ENCODE results near the gene AGER. TPM values are rescaled to one million over a fixed set of nuclear protein-coding genes. Genes with fewer than 3 reads are reported as not detected.
A peak's percentile ranks its signal among the peaks of the same experiment; 100 is the strongest.
"Not testable (repeated sequence)": the region's sequence is repeated elsewhere in the genome, so short reads cannot be mapped to it uniquely, and the experiment has no call there.

Gene AGER
- total RNA-seq, 2 experiments from 2014 or later: 24.4 to 28.0 TPM

- Mint-ChIP-seq H3K9me3 (ENCODE audit: low read depth) (no peaks in the 10 kb centered on the region), H3K27me3 (peaks cover 19% of the 10 kb centered on the region), H3K4me3 (peak within 1 kb of the TSS; percentile 16), H3K27ac (no peak within 1 kb of the TSS), H3K4me1 (peaks cover 54% of the 10 kb centered on the region), H3K36me3 (ENCODE audit: low read depth) (peaks cover 5% of the 10 kb centered on the region)
- ChIA-PET POLR2A (interaction anchor here (0.6 kb wide), 1 partner anchor 875 kb away, joined by 5 read pairs; no protein-coding TSS in a partner anchor), CTCF (interaction anchor here (1.2 to 1.4 kb wide), 5 partner anchors 21 to 93 kb away, joined by 3 to 5 read pairs (median 3); partner anchors contain the start of gene GPSM3)
- ATAC-seq (no peak), DNase-seq (no peak)
- intact Hi-C loops (cut with DNase I, micrococcal nuclease): loop anchor here in 1 of 2 experiments (10.0 kb wide), 1 partner anchor 107 kb away; no protein-coding TSS in a partner anchor
Observed at GRCh38 chr6:32151863-32152768, 31.9 kb downstream of the AGER start, which contains the start of gene PRRT1. TSS of gene PRRT1 (minus strand) at chr6:32151939. CDS start at chr6:32151827, 112 bp downstream.

DNA sequence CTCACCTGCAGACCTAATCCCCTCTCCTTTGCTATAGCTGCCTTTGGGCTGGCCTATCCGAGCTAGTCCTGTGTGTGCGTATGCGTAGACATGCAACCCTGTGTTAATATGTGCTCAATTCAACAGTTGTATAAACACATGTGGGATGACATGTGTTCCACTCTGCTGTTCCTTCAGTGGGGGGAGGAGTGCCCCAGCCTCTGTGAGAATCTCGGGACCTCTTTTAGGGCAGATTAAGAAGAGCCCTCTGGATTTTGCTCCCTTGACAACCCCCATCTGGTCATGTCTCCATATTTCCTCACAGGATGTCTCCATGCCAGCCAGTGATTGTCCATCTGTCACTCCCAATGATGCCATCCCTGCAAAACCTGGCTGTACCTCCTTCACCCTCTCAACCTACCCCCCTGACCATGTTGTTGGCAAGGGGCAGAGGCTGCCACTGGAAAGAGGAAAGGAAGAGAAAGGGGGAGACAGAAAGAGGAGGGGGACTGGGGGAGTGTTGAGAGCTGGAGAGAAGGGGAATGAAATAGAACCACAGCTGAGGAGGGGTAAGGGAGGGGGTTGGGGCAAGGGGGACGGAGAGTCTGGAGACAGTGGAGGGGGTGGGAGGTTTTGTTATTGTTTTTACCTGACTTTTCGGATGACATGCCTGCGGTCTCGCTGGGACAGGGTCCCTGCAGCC, 32.7 kb downstream of the AGER start:
- H3K36me3 Mint-ChIP-seq (ENCODE audit: low read depth): peaks cover 5% of the 10 kb centered on the region
- no peaks in the 10 kb centered on the region for H3K9me3 Mint-ChIP-seq (ENCODE audit: low read depth)
- peaks cover 19% of the 10 kb centered on the region for H3K27me3 Mint-ChIP-seq
- peak; percentile 13 for DNase-seq
- POLR2A ChIA-PET: interaction anchor here (0.6 kb wide), 1 partner anchor 876 kb away, joined by 5 read pairs; no protein-coding TSS in a partner anchor
- ATAC-seq: no peak
- intact Hi-C loops (cut with DNase I, micrococcal nuclease): loop anchor here in 1 of 2 experiments (10.0 kb wide), 1 partner anchor 107 kb away; no protein-coding TSS in a partner anchor
- peaks cover 54% of the 10 kb centered on the region for H3K4me1 Mint-ChIP-seq
- H3K27ac Mint-ChIP-seq: no peak overlapping the region
- peak overlapping the region; percentile 16 for H3K4me3 Mint-ChIP-seq
- CTCF ChIA-PET: interaction anchor here (0.6 to 1.4 kb wide), 5 partner anchors 20 to 337 kb away, joined by 3 to 5 read pairs (median 3); partner anchors contain the start of gene GPSM3

DNA sequence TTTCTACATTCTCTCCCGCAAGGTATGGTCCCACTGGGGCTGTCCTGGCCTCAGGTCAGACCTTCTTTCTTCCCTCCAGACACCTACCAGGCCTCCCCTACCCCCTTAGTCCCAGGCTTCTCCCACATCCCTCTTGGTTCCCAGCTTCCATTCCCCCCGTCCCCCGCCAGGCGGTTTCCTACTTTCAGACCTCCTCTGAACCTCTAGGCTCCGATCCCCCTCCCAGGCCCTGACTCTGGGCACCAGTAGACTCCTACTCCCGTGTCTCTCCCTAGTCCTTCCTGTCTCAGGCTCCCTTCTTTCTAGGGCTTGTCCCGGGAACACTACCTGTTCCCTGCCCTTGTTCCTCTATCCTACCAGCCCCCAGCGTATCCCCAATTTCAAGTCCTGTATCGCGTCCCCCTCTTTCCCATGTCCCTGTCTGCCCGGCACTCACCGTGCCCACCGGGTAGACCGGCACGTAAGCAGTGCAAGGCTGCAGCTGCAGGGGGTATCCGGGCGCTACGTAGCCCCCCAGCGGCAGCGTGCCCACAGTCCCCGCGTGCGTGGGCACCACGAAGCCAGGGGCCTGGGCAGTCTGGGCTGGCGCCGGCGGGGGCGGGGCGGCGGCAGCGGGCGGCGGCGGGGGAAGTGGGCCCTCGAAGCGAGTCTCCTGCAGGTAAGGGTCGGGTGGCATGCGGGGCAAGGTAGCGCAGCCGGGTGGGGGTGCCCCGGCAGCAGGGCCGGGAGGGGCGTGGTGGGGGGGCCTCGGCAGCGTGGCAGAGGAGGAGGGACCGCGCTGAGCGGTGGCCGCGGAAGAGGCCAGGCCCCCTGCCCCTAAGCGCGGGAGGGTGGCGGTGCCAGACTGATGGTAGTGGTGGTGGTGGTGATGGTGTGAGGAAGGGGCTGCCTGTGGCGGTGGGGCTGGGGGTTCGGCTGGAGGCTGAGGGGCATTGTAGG, 33.9 kb downstream of the AGER start:
- ATAC-seq (no peak), DNase-seq (no peak)
- CTCF ChIA-PET: interaction anchor here (0.5 to 1.6 kb wide), 3 partner anchors 18 to 217 kb away, joined by 3 to 6 read pairs (median 3); no protein-coding TSS in a partner anchor
- Mint-ChIP-seq H3K36me3 (ENCODE audit: low read depth) (no peaks in the 10 kb centered on the region), H3K9me3 (ENCODE audit: low read depth) (no peaks in the 10 kb centered on the region), H3K4me1 (peaks cover 49% of the 10 kb centered on the region), H3K4me3 (no peak overlapping the region), H3K27ac (no peak overlapping the region), H3K27me3 (peaks cover 19% of the 10 kb centered on the region)
- POLR2A ChIA-PET: no interaction called here
- intact Hi-C loops (cut with DNase I, micrococcal nuclease): loop anchor here in 1 of 2 experiments (10.0 kb wide), 1 partner anchor 105 kb away; no protein-coding TSS in a partner anchor

- no peaks in the 10 kb centered on the region for H3K9me3 Mint-ChIP-seq (ENCODE audit: low read depth)
- CTCF ChIA-PET: interaction anchor here (0.6 to 1.9 kb wide), 6 partner anchors 11 to 218 kb away, joined by 3 to 6 read pairs (median 4); partner anchors contain the start of gene FKBPL
- peaks cover 42% of the 10 kb centered on the region for H3K4me1 Mint-ChIP-seq
- intact Hi-C loops (cut with DNase I, micrococcal nuclease): no loop called here
- peak overlapping the region; percentile 0 for H3K27ac Mint-ChIP-seq
- POLR2A ChIA-PET: interaction anchor here (0.6 to 0.9 kb wide), 2 partner anchors 21 to 819 kb away, joined by 3 read pairs; partner anchors contain the start of gene ATF6B
- H3K36me3 Mint-ChIP-seq (ENCODE audit: low read depth): no peaks in the 10 kb centered on the region
- ATAC-seq (peak; percentile 24), DNase-seq (peak; percentile 28)
- peak overlapping the region; percentile 67 for H3K4me3 Mint-ChIP-seq
- H3K27me3 Mint-ChIP-seq: peaks cover 19% of the 10 kb centered on the region
Observed at GRCh38 chr6:32149092-32149755, 34.8 kb downstream of the AGER start.

GRCh38 chr6:32148289-32149091, 35.6 kb downstream of the AGER start:
- Mint-ChIP-seq H3K27me3 (peaks cover 19% of the 10 kb centered on the region), H3K4me3 (peak overlapping the region; percentile 67), H3K4me1 (peaks cover 42% of the 10 kb centered on the region), H3K36me3 (ENCODE audit: low read depth) (no peaks in the 10 kb centered on the region), H3K27ac (peak overlapping the region; percentile 0), H3K9me3 (ENCODE audit: low read depth) (no peaks in the 10 kb centered on the region)
- intact Hi-C loops (cut with DNase I, micrococcal nuclease): loop anchor here in 1 of 2 experiments (1.0 kb wide), 2 partner anchors 18 to 47 kb away; partner anchors contain the start of gene FKBPL
- DNase-seq: peak; percentile 88
- ChIA-PET CTCF (interaction anchor here (0.6 to 1.9 kb wide), 7 partner anchors 11 to 74 kb away, joined by 3 to 6 read pairs (median 5); partner anchors contain the start of gene FKBPL), POLR2A (interaction anchor here (0.6 to 0.9 kb wide), 2 partner anchors 21 to 819 kb away, joined by 3 read pairs; partner anchors contain the start of gene ATF6B)
- ATAC-seq: peak; percentile 88

DNA sequence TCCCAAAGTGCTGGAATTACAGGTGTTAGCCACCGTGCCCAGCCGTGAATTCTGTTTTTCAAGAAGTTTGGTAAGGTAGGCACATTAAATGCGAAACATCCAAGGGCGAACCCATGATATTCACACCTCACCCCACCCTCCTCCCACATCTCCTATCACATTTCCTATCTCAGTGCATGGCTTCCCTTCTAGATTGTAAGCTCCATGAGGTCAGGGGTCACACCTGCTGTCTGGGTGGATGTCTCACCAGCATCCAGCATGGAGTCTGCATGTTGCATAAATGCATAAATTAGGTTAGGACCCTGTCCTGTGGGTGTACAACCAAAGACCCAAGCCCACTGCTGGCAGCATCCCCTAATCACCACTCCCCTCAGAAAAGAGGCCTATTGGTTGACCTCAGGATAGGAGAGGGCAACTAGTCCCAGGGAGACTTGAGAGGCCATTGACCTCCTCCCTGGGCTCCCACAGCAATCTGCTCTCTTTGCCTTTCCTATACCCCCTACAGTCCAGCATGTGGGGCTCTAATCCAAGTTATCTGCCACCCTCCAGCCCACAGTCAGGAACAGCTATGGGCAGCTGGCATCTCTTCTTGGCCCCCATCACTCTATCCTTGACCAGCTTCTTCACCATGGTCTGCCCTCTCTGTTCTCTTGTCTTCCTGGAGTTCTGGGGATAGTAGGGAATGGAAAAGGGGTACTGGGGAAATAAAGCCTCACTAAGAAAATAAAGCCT, 36.5 kb downstream of the AGER start:
- no peaks in the 10 kb centered on the region for H3K9me3 Mint-ChIP-seq (ENCODE audit: low read depth)
- peaks cover 19% of the 10 kb centered on the region for H3K27me3 Mint-ChIP-seq
- ATAC-seq (no peak), DNase-seq (no peak)
- ChIA-PET POLR2A (no interaction called here), CTCF (interaction anchor here (0.7 to 1.9 kb wide), 3 partner anchors 10 to 93 kb away, joined by 3 to 5 read pairs (median 5); no protein-coding TSS in a partner anchor)
- H3K36me3 Mint-ChIP-seq (ENCODE audit: low read depth): no peaks in the 10 kb centered on the region
- intact Hi-C loops (cut with DNase I, micrococcal nuclease): loop anchor here in 1 of 2 experiments (1.0 kb wide), 2 partner anchors 17 to 48 kb away; partner anchors contain the start of gene FKBPL
- H3K27ac Mint-ChIP-seq: no peak overlapping the region
- no peak overlapping the region for H3K4me3 Mint-ChIP-seq
- peaks cover 33% of the 10 kb centered on the region for H3K4me1 Mint-ChIP-seq

DNA sequence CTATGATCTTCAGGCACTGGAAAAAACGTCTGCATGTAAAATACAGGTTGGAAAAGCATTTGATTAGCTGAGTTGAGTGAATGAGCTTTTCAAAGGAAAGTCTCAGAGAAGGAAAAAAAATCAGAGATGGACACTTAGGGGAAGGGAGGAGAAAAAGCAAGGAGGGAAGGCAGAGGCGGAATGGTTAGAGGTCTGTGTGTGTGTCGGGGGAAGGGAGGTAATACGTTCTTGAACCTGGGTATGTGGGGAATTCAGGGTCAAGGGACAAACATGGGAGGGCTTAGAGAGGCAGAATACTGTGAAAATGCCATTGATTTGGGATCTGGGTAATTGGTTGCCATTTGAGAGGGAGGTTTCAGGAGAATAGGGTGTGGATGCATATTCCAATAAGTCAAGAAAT, 37.4 kb downstream of the AGER start:
- no peak overlapping the region for H3K27ac Mint-ChIP-seq
- H3K4me1 Mint-ChIP-seq: peaks cover 26% of the 10 kb centered on the region
- no peak overlapping the region for H3K4me3 Mint-ChIP-seq
- intact Hi-C loops (cut with DNase I, micrococcal nuclease): no loop called here
- ChIA-PET CTCF (interaction anchor here (1.3 kb wide), 1 partner anchor 28 kb away, joined by 4 read pairs; no protein-coding TSS in a partner anchor), POLR2A (no interaction called here)
- no peaks in the 10 kb centered on the region for H3K9me3 Mint-ChIP-seq (ENCODE audit: low read depth)
- no peak for ATAC-seq
- no peaks in the 10 kb centered on the region for H3K36me3 Mint-ChIP-seq (ENCODE audit: low read depth)
- DNase-seq: no peak
- peaks cover 19% of the 10 kb centered on the region for H3K27me3 Mint-ChIP-seq

DNA sequence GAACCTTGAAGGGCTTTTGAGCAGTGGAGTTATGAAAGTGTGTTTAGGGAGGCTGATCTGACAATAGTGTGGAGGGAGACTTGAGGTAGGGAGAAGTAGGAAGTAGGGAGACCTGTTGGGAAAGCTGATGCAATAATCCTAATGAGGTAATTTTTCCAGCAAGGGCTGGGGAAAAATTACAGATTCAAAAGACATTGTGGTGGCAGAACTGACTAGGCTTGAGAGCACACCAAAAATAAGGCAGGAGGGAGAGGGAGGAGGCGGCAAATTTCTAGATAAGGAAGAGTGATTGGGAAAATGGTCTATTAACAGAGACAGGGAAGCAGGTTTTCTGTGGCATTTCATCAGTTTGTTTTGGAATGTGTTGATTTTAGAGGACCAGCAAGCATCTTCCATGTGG, 37.8 kb downstream of the AGER start:
- no peak for ATAC-seq
- peaks cover 24% of the 10 kb centered on the region for H3K4me1 Mint-ChIP-seq
- intact Hi-C loops (cut with DNase I, micrococcal nuclease): no loop called here
- H3K36me3 Mint-ChIP-seq (ENCODE audit: low read depth): no peaks in the 10 kb centered on the region
- no peak for DNase-seq
- CTCF ChIA-PET: interaction anchor here (0.6 to 1.3 kb wide), 2 partner anchors 27 to 32 kb away, joined by 3 to 4 read pairs; no protein-coding TSS in a partner anchor
- POLR2A ChIA-PET: no interaction called here
- no peak overlapping the region for H3K27ac Mint-ChIP-seq
- H3K27me3 Mint-ChIP-seq: peaks cover 19% of the 10 kb centered on the region
- H3K9me3 Mint-ChIP-seq (ENCODE audit: low read depth): no peaks in the 10 kb centered on the region
- H3K4me3 Mint-ChIP-seq: no peak overlapping the region

DNA sequence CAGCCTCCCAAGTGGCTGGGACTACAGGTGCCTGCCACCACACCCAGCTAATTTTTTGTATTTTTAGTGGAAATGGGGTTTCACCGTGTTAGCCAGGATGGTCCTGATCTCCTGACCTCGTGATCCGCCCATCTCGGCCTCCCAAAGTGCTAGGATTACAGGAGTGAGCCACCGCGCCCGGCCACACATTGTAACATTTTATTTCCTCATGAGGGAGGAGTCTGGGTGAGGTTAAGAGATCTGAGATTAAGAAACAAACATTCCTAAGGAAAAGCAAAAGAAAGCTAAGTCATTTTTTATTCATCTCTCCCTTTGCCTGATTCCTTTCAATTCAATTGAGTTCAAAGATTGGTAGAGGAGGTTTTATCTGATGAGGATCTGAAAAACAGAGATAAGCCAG, 39.8 kb downstream of the AGER start:
- intact Hi-C loops (cut with DNase I, micrococcal nuclease); H3K27ac Mint-ChIP-seq; DNase-seq; H3K36me3 Mint-ChIP-seq (ENCODE audit: low read depth); H3K4me3 Mint-ChIP-seq; ATAC-seq; H3K27me3 Mint-ChIP-seq; H3K9me3 Mint-ChIP-seq (ENCODE audit: low read depth): not testable (repeated sequence)
- ChIA-PET CTCF (interaction anchor here (2.0 kb wide), 1 partner anchor 25 kb away, joined by 5 read pairs; no protein-coding TSS in a partner anchor), POLR2A (interaction anchor here (0.6 kb wide), 1 partner anchor 393 kb away, joined by 5 read pairs; no protein-coding TSS in a partner anchor)
- H3K4me1 Mint-ChIP-seq: peaks cover 12% of the 10 kb centered on the region
